ENCODE results near the gene TLX1. TPM values are rescaled to one million over a fixed set of nuclear protein-coding genes. Genes with fewer than 3 reads are reported as not detected.
"Not testable (repeated sequence)": the region's sequence is repeated elsewhere in the genome, so short reads cannot be mapped to it uniquely, and the experiment has no call there.

Gene TLX1
- total RNA-seq, 1 donor from 2014 or later: not detected

- DNase-seq (ENCODE audit: extremely low read depth, low read depth, low spot score): no peak
Measured at GRCh38 chr10:101146392-101147251, 15.5 kb downstream of the TLX1 start.

GRCh38 chr10:101151395-101151794, 20.3 kb downstream of the TLX1 start:
- no peak for DNase-seq (ENCODE audit: extremely low read depth, low read depth, low spot score)

- DNase-seq (ENCODE audit: extremely low read depth, low read depth, low spot score): no peak
Measured at GRCh38 chr10:101152316-101152715, 21.2 kb downstream of the TLX1 start.

- not testable (repeated sequence) for DNase-seq (ENCODE audit: extremely low read depth, low read depth, low spot score)
Measured at GRCh38 chr10:101154506-101154905, 23.4 kb downstream of the TLX1 start.

- no peak for DNase-seq (ENCODE audit: extremely low read depth, low read depth, low spot score)
Measured at GRCh38 chr10:101155896-101156295, 24.8 kb downstream of the TLX1 start.

GRCh38 chr10:101157756-101158458, 26.8 kb downstream of the TLX1 start:
- no peak for DNase-seq (ENCODE audit: extremely low read depth, low read depth, low spot score)

- no peak for DNase-seq (ENCODE audit: extremely low read depth, low read depth, low spot score)
Measured at GRCh38 chr10:101158459-101159058, 27.5 kb downstream of the TLX1 start.

- peak; percentile 36 for DNase-seq (ENCODE audit: extremely low read depth, low read depth, low spot score)
Measured at GRCh38 chr10:101161494-101162299, 30.6 kb downstream of the TLX1 start.

GRCh38 chr10:101162677-101163076, 31.6 kb downstream of the TLX1 start:
- DNase-seq (ENCODE audit: extremely low read depth, low read depth, low spot score): no peak

- DNase-seq (ENCODE audit: extremely low read depth, low read depth, low spot score): no peak
Measured at GRCh38 chr10:101164020-101164419, 32.9 kb downstream of the TLX1 start.

- DNase-seq (ENCODE audit: extremely low read depth, low read depth, low spot score): no peak
Measured at GRCh38 chr10:101165736-101166135, 34.6 kb downstream of the TLX1 start.

- no peak for DNase-seq (ENCODE audit: extremely low read depth, low read depth, low spot score)
Measured at GRCh38 chr10:101166430-101166829, 35.3 kb downstream of the TLX1 start.

- DNase-seq (ENCODE audit: extremely low read depth, low read depth, low spot score): no peak
Measured at GRCh38 chr10:101172741-101173140, 41.6 kb downstream of the TLX1 start.

GRCh38 chr10:101174319-101174718, 43.2 kb downstream of the TLX1 start:
- no peak for DNase-seq (ENCODE audit: extremely low read depth, low read depth, low spot score)

GRCh38 chr10:101176577-101176976, 45.5 kb downstream of the TLX1 start:
- DNase-seq (ENCODE audit: extremely low read depth, low read depth, low spot score): no peak

GRCh38 chr10:101182936-101183335, 51.8 kb downstream of the TLX1 start:
- no peak for DNase-seq (ENCODE audit: extremely low read depth, low read depth, low spot score)

GRCh38 chr10:101183458-101184183, 52.5 kb downstream of the TLX1 start:
- DNase-seq (ENCODE audit: extremely low read depth, low read depth, low spot score): no peak

Data from glomerular endothelial cell (primary cell).